Tibial nerve (tissue), 4 donors: ENCODE results near the gene FAM210B. TPM values are rescaled to one million over a fixed set of nuclear protein-coding genes. Genes with fewer than 3 reads are reported as not detected.

Source experiments
- DNase-seq, 2 donors: peaks; one replicate each; pipeline ENCODE4 v3.0.0-alpha.2; 2019; ENCODE audit warnings: low spot score in 2 of 2
- H3K27ac ChIP-seq, 4 donors: fragments of 200-600 bp; sonication (generic) in 3 of 4; one replicate each; pipeline ENCODE4 v1.5.1; 2017 to 2019; ENCODE audit warnings: mild to moderate bottlenecking in 1 of 4
- H3K27me3 ChIP-seq, 2 donors: fragments of 200-600 bp; sonication (generic) in 1 of 2; one replicate each; pipeline versions ENCODE4 v1.5.1 to v1.6.0; 2017 to 2019
- H3K36me3 ChIP-seq, 3 donors: fragments of 200-600 bp; sonication (generic); one replicate each; pipeline ENCODE4 v1.5.1; 2018 to 2019
- H3K4me1 ChIP-seq, 4 donors: fragments of 200-600 bp; sonication (generic) in 3 of 4; one replicate each; pipeline ENCODE4 v1.5.1; 2017 to 2019
- H3K4me3 ChIP-seq, 4 donors: fragments of 200-600 bp; sonication (generic) in 3 of 4; one replicate each; pipeline ENCODE4 v1.5.1; 2017 to 2019; ENCODE audit warnings: mild to moderate bottlenecking in 1 of 4, moderate library complexity in 1 of 4
- H3K9me3 ChIP-seq, 4 donors: fragments of 200-600 bp; sonication (generic) in 3 of 4; one replicate each; pipeline ENCODE4 v1.5.1; 2017 to 2019
- CTCF ChIP-seq, 5 experiments: fragments of 200-600 bp in 3 of 5; fragments of 450-650 bp in 2 of 5; sonication (generic) in 3 of 5; IDR thresholded peaks; one replicate each; pipeline ENCODE4 v1.5.1; 2016 to 2019; ENCODE audit warnings: antibody characterized with exemption in 5 of 5, mild to moderate bottlenecking in 3 of 5, moderate library complexity in 2 of 5
- EP300 ChIP-seq, 2 donors: sonication (generic); formaldehyde crosslinking; IDR thresholded peaks; one replicate each; pipeline ENCODE4 v1.6.1; 2017; ENCODE audit warnings: antibody characterized with exemption in 2 of 2, mild to moderate bottlenecking in 1 of 2
- POLR2A ChIP-seq, 2 donors: fragments of 450-650 bp; IDR thresholded peaks; one replicate each; pipeline ENCODE4 v1.6.1; 2017; ENCODE audit warnings: antibody characterized with exemption in 2 of 2, mild to moderate bottlenecking in 2 of 2, moderate library complexity in 2 of 2
- WGBS, 2 donors: methylation state at CpG; one replicate each; pipeline ENCODE4 v1.1.5; 2018; 5-methylcytosine and 5-hydroxymethylcytosine counted together
- total RNA-seq, 4 donors: library from RNA; depleted of rRNA; stranded (reverse); fragments of >200 nt; gene quantifications; one replicate each; pipeline ENCODE4 v1.1.0, GENCODE V29; 2016

Gene FAM210B
- 10 to 100 TPM; 36.8 to 56.6 (median 52.3) TPM for total RNA-seq

- Histone ChIP-seq H3K27me3 (no peaks in the 10 kb centered on the region), H3K36me3 (peaks cover 0 to 3% (median 0%) of the 10 kb centered on the region in 3 donors), H3K27ac (peak within 1 kb of the TSS; percentile 80 to 92 (median 88)), H3K4me3 (peak within 1 kb of the TSS; percentile 79 to 99 (median 90)), H3K9me3 (no peaks in the 10 kb centered on the region), H3K4me1 (peaks cover 0 to 49% (median 22%) of the 10 kb centered on the region in 4 donors)
- 0 to 1% methylated on average over 15 to 36 of the region's 63 CpGs for WGBS, 2 donors
- TF ChIP-seq CTCF (IDR thresholded peaks at IDR 0.05) = no peak
- peak; percentile 55 to 61 for TF ChIP-seq POLR2A (IDR thresholded peaks at IDR 0.05)
- TF ChIP-seq EP300 (IDR thresholded peaks at IDR 0.05) = peak in 1 of 2 donors; percentile 49
- DNase-seq = peak; percentile 68 to 71
Observed at GRCh38 chr20:56358600-56359211, at the start of gene FAM210B. Gene FAM210B, plus strand, starts transcription at chr20:56358974. Its CDS starts 32 bp downstream, at chr20:56359006.

GRCh38 chr20:56316051-56316450 is 42.7 kb upstream of the FAM210B start:
- TF ChIP-seq POLR2A (IDR thresholded peaks at IDR 0.05) (no peak), CTCF (IDR thresholded peaks at IDR 0.05) (no peak), EP300 (IDR thresholded peaks at IDR 0.05) (no peak)
- Histone ChIP-seq H3K27ac (no peak overlapping the region), H3K36me3 (no peaks in the 10 kb centered on the region), H3K4me3 (no peak overlapping the region), H3K4me1 (no peaks in the 10 kb centered on the region), H3K27me3 (no peaks in the 10 kb centered on the region), H3K9me3 (peaks cover 0 to 5% (median 0%) of the 10 kb centered on the region in 4 donors)
- no peak for DNase-seq
- 69 to 86% methylated on average over 8 of the region's 8 CpGs for WGBS, 2 donors

DNA sequence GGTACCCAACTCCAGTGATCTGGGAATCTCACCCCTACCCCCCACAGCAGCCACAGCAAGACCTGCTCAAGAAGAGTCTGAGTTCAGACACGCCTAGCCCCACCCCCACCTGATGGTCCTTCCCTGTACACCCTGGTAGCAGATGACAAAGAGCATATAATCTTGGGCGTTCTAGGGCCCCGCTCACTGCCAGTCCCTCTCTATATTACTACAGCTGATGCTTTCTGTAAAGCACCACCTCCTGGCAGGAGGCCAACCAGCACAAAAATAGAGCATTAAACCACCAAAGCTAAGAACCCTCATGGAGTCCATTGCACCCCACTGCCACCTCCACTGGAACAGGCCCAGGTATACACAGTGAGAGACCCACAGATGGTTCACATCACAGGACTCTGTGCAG is 42.3 kb upstream of the FAM210B start:
- Histone ChIP-seq H3K4me3 (no peak overlapping the region), H3K27me3 (no peaks in the 10 kb centered on the region), H3K27ac (no peak overlapping the region), H3K4me1 (no peaks in the 10 kb centered on the region), H3K36me3 (no peaks in the 10 kb centered on the region), H3K9me3 (peaks cover 0 to 5% (median 0%) of the 10 kb centered on the region in 4 donors)
- 86 to 87% methylated on average over 3 of the region's 3 CpGs for WGBS, 2 donors
- no peak for DNase-seq
- TF ChIP-seq POLR2A (IDR thresholded peaks at IDR 0.05) (no peak), EP300 (IDR thresholded peaks at IDR 0.05) (no peak), CTCF (IDR thresholded peaks at IDR 0.05) (no peak)

DNA sequence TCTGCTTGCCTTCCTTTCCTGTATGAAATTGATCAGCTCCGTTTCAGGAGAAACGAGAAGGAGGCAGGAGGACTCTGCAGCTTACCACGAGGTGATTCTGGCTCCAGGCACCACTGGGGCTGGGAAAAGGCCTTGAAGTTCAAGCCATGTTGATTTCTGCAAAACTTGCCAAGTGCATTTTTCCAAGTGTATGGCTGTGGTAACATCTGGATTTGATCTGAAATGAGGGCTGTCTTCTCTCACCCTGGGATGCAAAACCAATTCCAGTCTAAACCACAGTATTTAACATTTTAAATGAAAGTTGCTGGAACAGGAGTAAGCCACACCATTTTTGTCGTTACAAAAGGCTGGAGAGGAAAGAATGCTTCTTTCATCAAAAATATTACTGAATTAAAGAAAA is 36.1 kb upstream of the FAM210B start:
- no peak for TF ChIP-seq EP300 (IDR thresholded peaks at IDR 0.05)
- TF ChIP-seq POLR2A (IDR thresholded peaks at IDR 0.05) = no peak
- TF ChIP-seq CTCF (IDR thresholded peaks at IDR 0.05) = no peak
- DNase-seq = no peak
- Histone ChIP-seq H3K4me3 (no peak overlapping the region), H3K27me3 (no peaks in the 10 kb centered on the region), H3K36me3 (no peaks in the 10 kb centered on the region), H3K4me1 (peaks cover 0 to 13% (median 0%) of the 10 kb centered on the region in 4 donors), H3K27ac (no peak overlapping the region), H3K9me3 (no peaks in the 10 kb centered on the region)
- WGBS, 2 donors = 28 to 41% methylated on average over 4 of the region's 4 CpGs

- no peaks in the 10 kb centered on the region for H3K36me3 ChIP-seq
- no peak overlapping the region for H3K27ac ChIP-seq
- peaks cover 0 to 13% (median 0%) of the 10 kb centered on the region in 4 donors for H3K4me1 ChIP-seq
- H3K4me3 ChIP-seq = no peak overlapping the region
- TF ChIP-seq POLR2A (IDR thresholded peaks at IDR 0.05) (no peak), CTCF (IDR thresholded peaks at IDR 0.05) (no peak), EP300 (IDR thresholded peaks at IDR 0.05) (no peak)
- H3K9me3 ChIP-seq = no peaks in the 10 kb centered on the region
- no peaks in the 10 kb centered on the region for H3K27me3 ChIP-seq
- 19 to 21% methylated on average over 2 of the region's 2 CpGs for WGBS, 2 donors
- no peak for DNase-seq
Observed at GRCh38 chr20:56323206-56323605, 35.6 kb upstream of the FAM210B start.
